CD4-positive, alpha-beta T cell treated with Interleukin-4 for 4 hours (primary cell): ENCODE data around the gene EHD3.
"Not testable (repeated sequence)": the region's sequence is repeated elsewhere in the genome, so short reads cannot be mapped to it uniquely, and the experiment has no call there.

Source experiments
- DNase-seq: peaks from one replicate; pipeline ENCODE4 v3.0.0-alpha.2; 2020

Gene EHD3

GRCh38 chr2:31256611-31257382, 22.8 kb downstream of the EHD3 start:
- DNase-seq, result no peak

- DNase-seq, result no peak
Observed at GRCh38 chr2:31258351-31258750, 24.4 kb downstream of the EHD3 start.

GRCh38 chr2:31259075-31259474, 25.1 kb downstream of the EHD3 start:
- DNase-seq, result no peak

- DNase-seq, result no peak
Observed at GRCh38 chr2:31260870-31261269, 26.9 kb downstream of the EHD3 start.

- DNase-seq, result no peak
Observed at GRCh38 chr2:31263636-31264190, 29.8 kb downstream of the EHD3 start.

GRCh38 chr2:31265234-31265633, 31.3 kb downstream of the EHD3 start:
- DNase-seq, result no peak

- DNase-seq, result no peak
Observed at GRCh38 chr2:31266804-31267203, 32.9 kb downstream of the EHD3 start.

- DNase-seq, result no peak
Observed at GRCh38 chr2:31267437-31268120, 33.6 kb downstream of the EHD3 start.

- no peak for DNase-seq
Observed at GRCh38 chr2:31268344-31268743, 34.4 kb downstream of the EHD3 start.

GRCh38 chr2:31269087-31269486, 35.1 kb downstream of the EHD3 start:
- no peak for DNase-seq

GRCh38 chr2:31270131-31270530, 36.2 kb downstream of the EHD3 start:
- no peak for DNase-seq

GRCh38 chr2:31270822-31271231, 36.9 kb downstream of the EHD3 start:
- DNase-seq, result no peak

- DNase-seq, result no peak
Observed at GRCh38 chr2:31271851-31272267, 37.9 kb downstream of the EHD3 start.

- no peak for DNase-seq
Observed at GRCh38 chr2:31274401-31275075, 40.6 kb downstream of the EHD3 start.

- no peak for DNase-seq
Observed at GRCh38 chr2:31275976-31276375, 42.0 kb downstream of the EHD3 start.

- DNase-seq, result no peak
Observed at GRCh38 chr2:31277621-31278020, 43.7 kb downstream of the EHD3 start.

- DNase-seq, result no peak
Observed at GRCh38 chr2:31282634-31283033, 48.7 kb downstream of the EHD3 start.

- not testable (repeated sequence) for DNase-seq
Observed at GRCh38 chr2:31283193-31283919, 49.4 kb downstream of the EHD3 start.

- DNase-seq, result no peak
Observed at GRCh38 chr2:31284107-31284506, 50.2 kb downstream of the EHD3 start.

GRCh38 chr2:31286230-31286629, 52.3 kb downstream of the EHD3 start:
- DNase-seq, result no peak

GRCh38 chr2:31286961-31287550, 53.1 kb downstream of the EHD3 start:
- no peak for DNase-seq

- DNase-seq, result no peak
Observed at GRCh38 chr2:31287654-31288053, 53.7 kb downstream of the EHD3 start.

GRCh38 chr2:31294196-31294595, 60.2 kb downstream of the EHD3 start:
- DNase-seq, result no peak
